ENCODE measurements around the gene SAP130. TPM values are rescaled to one million over a fixed set of nuclear protein-coding genes. Genes with fewer than 3 reads are reported as not detected.

SAP130 gene
- total RNA-seq, 2 donors from 2014 or later, result 47.7 to 58.9 TPM

GRCh38 chr2:128069769-128070168 is 41.9 kb upstream of the SAP130 start:
- Histone ChIP-seq H3K27me3 (ENCODE audit: control insufficient read depth, insufficient read depth, low read length, poor library complexity, severe bottlenecking) (no peaks in the 10 kb centered on the region), H3K4me1 (ENCODE audit: control insufficient read depth, insufficient read depth, low read length) (no peaks in the 10 kb centered on the region), H3K36me3 (ENCODE audit: control insufficient read depth, insufficient read depth, low read length) (no peaks in the 10 kb centered on the region), H3K27ac (ENCODE audit: low read depth, low read length) (no peak overlapping the region), H3K9ac (ENCODE audit: extremely low read depth, low read length, poor library complexity, severe bottlenecking) (no peak overlapping the region), H3K9me3 (ENCODE audit: control insufficient read depth, low read length) (no peaks in the 10 kb centered on the region), H3K4me3 (ENCODE audit: low read length) (no peak overlapping the region)
- no peak for DNase-seq
- no peaks in the 10 kb centered on the region for H3K9me3 Mint-ChIP-seq
- no peak overlapping the region for H3K27ac Mint-ChIP-seq
- 95 to 100% methylated on average over 2 to 5 of the region's 5 CpGs for WGBS, 2 experiments (ENCODE audit: insufficient coverage in 1 of 2, insufficient read length in 1 of 2)
- H3K36me3 Mint-ChIP-seq (ENCODE audit: low read depth), result no peaks in the 10 kb centered on the region
- H3K4me3 Mint-ChIP-seq, result no peak overlapping the region
- peaks cover 2% of the 10 kb centered on the region for H3K27me3 Mint-ChIP-seq (ENCODE audit: insufficient read depth)
- no peak for TF ChIP-seq CTCF (conservative IDR thresholded peaks at IDR 0.05)
- H3K4me1 Mint-ChIP-seq, result no peaks in the 10 kb centered on the region

DNA sequence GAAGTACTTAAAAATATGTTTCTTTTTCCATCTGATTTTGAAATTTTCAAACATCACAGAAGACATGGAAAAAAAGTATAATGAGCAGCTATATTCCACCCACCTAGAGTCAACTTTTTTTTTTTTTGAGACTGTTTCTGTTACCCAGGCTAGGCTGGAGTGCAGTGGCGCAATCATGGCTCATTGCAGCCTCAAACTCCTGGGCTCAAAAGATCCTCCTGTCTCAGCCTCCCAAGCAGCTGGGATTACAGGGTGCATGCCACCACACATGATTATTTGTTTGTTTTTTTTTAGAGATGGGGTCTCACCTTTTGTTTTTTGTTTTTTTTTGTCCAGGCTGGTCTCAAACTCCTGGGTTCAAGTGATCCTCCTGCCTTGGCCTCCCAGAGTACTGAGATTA is 36.5 kb upstream of the SAP130 start:
- no peak overlapping the region for H3K9ac ChIP-seq (ENCODE audit: extremely low read depth, low read length, poor library complexity, severe bottlenecking)
- H3K36me3 Mint-ChIP-seq (ENCODE audit: low read depth), result no peaks in the 10 kb centered on the region
- peaks cover 1% of the 10 kb centered on the region for H3K27me3 Mint-ChIP-seq (ENCODE audit: insufficient read depth)
- no peaks in the 10 kb centered on the region for H3K9me3 ChIP-seq (ENCODE audit: control insufficient read depth, low read length)
- H3K4me1 Mint-ChIP-seq, result no peaks in the 10 kb centered on the region
- no peaks in the 10 kb centered on the region for H3K36me3 ChIP-seq (ENCODE audit: control insufficient read depth, insufficient read depth, low read length)
- no peak overlapping the region for H3K4me3 ChIP-seq (ENCODE audit: low read length)
- no peaks in the 10 kb centered on the region for H3K4me1 ChIP-seq (ENCODE audit: control insufficient read depth, insufficient read depth, low read length)
- no peak for TF ChIP-seq CTCF (conservative IDR thresholded peaks at IDR 0.05)
- no peak overlapping the region for H3K27ac Mint-ChIP-seq
- no peaks in the 10 kb centered on the region for H3K27me3 ChIP-seq (ENCODE audit: control insufficient read depth, insufficient read depth, low read length, poor library complexity, severe bottlenecking)
- DNase-seq, result no peak
- 92 to 100% methylated on average over 1 of the region's 1 CpG for WGBS, 2 experiments (ENCODE audit: insufficient coverage in 1 of 2, insufficient read length in 1 of 2)
- H3K4me3 Mint-ChIP-seq, result no peak overlapping the region
- H3K27ac ChIP-seq (ENCODE audit: low read depth, low read length), result no peak overlapping the region
- no peaks in the 10 kb centered on the region for H3K9me3 Mint-ChIP-seq

DNA sequence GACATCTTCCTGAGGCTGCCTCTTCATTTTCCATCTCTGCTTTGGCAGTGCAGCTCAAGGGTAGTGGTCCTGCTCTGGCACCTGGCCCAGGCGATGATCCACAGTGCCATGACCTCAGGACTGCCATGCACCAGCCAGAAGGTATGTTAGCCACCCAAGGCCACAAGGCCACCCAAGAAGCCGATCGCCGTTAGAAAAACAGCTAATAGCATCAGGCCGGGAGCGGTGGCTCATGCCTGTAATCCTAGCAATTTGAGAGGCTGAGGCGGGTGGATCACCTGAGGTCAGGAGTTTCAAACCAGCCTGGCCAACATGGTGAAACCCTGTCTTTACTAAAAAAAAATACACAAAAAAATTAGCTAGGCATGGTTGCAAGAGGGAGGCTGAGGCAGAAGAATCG is 34.7 kb upstream of the SAP130 start:
- Histone ChIP-seq H3K9ac (ENCODE audit: extremely low read depth, low read length, poor library complexity, severe bottlenecking) (no peak overlapping the region), H3K4me3 (ENCODE audit: low read length) (no peak overlapping the region), H3K27me3 (ENCODE audit: control insufficient read depth, insufficient read depth, low read length, poor library complexity, severe bottlenecking) (no peaks in the 10 kb centered on the region), H3K4me1 (ENCODE audit: control insufficient read depth, insufficient read depth, low read length) (peaks cover 6% of the 10 kb centered on the region), H3K36me3 (ENCODE audit: control insufficient read depth, insufficient read depth, low read length) (no peaks in the 10 kb centered on the region), H3K9me3 (ENCODE audit: control insufficient read depth, low read length) (no peaks in the 10 kb centered on the region), H3K27ac (ENCODE audit: low read depth, low read length) (no peak overlapping the region)
- peaks cover 1% of the 10 kb centered on the region for H3K27me3 Mint-ChIP-seq (ENCODE audit: insufficient read depth)
- no peaks in the 10 kb centered on the region for H3K36me3 Mint-ChIP-seq (ENCODE audit: low read depth)
- H3K4me3 Mint-ChIP-seq, result no peak overlapping the region
- TF ChIP-seq CTCF (conservative IDR thresholded peaks at IDR 0.05), result no peak
- H3K4me1 Mint-ChIP-seq, result peaks cover 3% of the 10 kb centered on the region
- no peaks in the 10 kb centered on the region for H3K9me3 Mint-ChIP-seq
- 94 to 96% methylated on average over 6 to 8 of the region's 8 CpGs for WGBS, 2 experiments (ENCODE audit: insufficient coverage in 1 of 2, insufficient read length in 1 of 2)
- no peak for DNase-seq
- H3K27ac Mint-ChIP-seq, result no peak overlapping the region
